Measurements from ENCODE around the gene TRMT2B.

The TRMT2B gene

DNA sequence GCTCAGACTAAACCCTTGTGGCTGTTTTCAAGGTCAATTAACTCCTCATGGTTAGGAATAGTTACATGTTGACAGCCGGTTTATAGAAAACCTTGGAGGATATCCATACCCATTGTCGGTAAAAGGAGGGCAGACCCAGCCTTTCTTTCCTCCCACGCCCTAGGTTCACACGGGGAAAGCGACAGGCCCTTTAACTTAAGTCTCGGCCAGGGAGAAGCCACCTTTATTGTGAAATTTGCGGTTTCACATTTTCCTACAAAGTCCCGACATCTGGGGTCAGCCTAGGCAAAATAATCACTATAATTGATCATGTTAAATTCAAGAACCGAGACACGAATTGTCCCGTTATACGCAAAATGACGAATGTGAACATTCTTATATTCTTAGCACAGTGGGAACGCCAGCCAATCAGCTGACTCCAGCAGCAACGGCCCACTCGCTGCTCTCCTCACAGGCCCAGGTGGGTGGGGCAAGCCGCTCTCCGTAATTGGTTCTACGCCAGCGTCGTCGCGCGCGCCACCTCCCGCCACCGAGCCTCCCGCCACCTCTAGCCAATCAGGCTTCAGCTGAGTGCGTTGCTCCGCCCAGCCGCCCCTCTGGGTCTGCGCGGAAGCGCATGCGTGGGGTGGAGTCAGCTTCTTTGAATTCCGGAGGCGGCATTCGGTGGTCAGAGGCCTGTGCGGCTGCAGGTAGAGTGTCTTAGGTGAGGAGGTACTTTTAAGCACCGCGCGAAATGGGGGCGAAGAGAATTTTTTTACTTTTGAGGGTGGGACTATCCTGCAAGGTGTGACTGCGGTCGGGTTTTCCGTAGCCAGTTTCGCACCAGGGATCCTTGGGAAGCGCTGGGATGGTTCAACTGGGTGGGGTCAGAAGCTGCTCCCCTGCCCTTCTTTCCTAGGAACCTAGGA lies 45.9 kb upstream of the TRMT2B start, which contains the start of gene CENPI (continued):
- TF ChIP-seq, protein P1, sequence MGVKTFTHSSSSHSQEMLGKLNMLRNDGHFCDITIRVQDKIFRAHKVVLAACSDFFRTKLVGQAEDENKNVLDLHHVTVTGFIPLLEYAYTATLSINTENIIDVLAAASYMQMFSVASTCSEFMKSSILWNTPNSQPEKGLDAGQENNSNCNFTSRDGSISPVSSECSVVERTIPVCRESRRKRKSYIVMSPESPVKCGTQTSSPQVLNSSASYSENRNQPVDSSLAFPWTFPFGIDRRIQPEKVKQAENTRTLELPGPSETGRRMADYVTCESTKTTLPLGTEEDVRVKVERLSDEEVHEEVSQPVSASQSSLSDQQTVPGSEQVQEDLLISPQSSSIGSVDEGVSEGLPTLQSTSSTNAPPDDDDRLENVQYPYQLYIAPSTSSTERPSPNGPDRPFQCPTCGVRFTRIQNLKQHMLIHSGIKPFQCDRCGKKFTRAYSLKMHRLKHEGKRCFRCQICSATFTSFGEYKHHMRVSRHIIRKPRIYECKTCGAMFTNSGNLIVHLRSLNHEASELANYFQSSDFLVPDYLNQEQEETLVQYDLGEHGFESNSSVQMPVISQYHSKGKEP (tag by site-specific recombination; IDR thresholded peaks at IDR 0.05): no peak
- TF ChIP-seq SP2 (tag by site-specific recombination; IDR thresholded peaks at IDR 0.05) (peak; percentile 98), ZNF433 (tag by site-specific recombination; IDR thresholded peaks at IDR 0.05; ENCODE audit: low read depth) (no peak), ZNF704 (tag by site-specific recombination; IDR thresholded peaks at IDR 0.05) (no peak), KLF16 (tag by site-specific recombination; IDR thresholded peaks at IDR 0.05) (peak; percentile 38; the same call in 1 of the 2 replicates), ZFP37 (tag by site-specific recombination; IDR thresholded peaks at IDR 0.05) (no peak), ZNF510 (tag by site-specific recombination; IDR thresholded peaks at IDR 0.05; ENCODE audit: insufficient replicate concordance) (no peak), ZFHX2 (tag by site-specific recombination; conservative IDR thresholded peaks at IDR 0.05) (peak; percentile 27), ZNF521 (tag by site-specific recombination; IDR thresholded peaks at IDR 0.05) (no peak), ZNF843 (tag by site-specific recombination; IDR thresholded peaks at IDR 0.05) (no peak), ZNF114 (tag by site-specific recombination; IDR thresholded peaks at IDR 0.05) (no peak), REST (tag by site-specific recombination; IDR thresholded peaks at IDR 0.05) (no peak), HOXC10 (CRISPR knock-in tag; IDR thresholded peaks at IDR 0.05) (no peak), EGR2 (tag by site-specific recombination; IDR thresholded peaks at IDR 0.05; ENCODE audit: low read depth) (peak; percentile 25; the same call in 1 of the 2 replicates), ZNF155 (tag by site-specific recombination; IDR thresholded peaks at IDR 0.05) (no peak), ZNF302 (tag by site-specific recombination; IDR thresholded peaks at IDR 0.05; ENCODE audit: low read depth) (no peak), ZNF664 (tag by site-specific recombination; IDR thresholded peaks at IDR 0.05) (no peak), ZNF274 (IDR thresholded peaks at IDR 0.05; ENCODE audit: low read length) (no peak), ZNF274 (tag by site-specific recombination; IDR thresholded peaks at IDR 0.05; ENCODE audit: borderline replicate concordance) (no peak), ZNF19 (tag by site-specific recombination; IDR thresholded peaks at IDR 0.05; ENCODE audit: low read depth) (no peak), ZNF623 (tag by site-specific recombination; IDR thresholded peaks at IDR 0.05) (no peak)
- TF ChIP-seq, protein P2, sequence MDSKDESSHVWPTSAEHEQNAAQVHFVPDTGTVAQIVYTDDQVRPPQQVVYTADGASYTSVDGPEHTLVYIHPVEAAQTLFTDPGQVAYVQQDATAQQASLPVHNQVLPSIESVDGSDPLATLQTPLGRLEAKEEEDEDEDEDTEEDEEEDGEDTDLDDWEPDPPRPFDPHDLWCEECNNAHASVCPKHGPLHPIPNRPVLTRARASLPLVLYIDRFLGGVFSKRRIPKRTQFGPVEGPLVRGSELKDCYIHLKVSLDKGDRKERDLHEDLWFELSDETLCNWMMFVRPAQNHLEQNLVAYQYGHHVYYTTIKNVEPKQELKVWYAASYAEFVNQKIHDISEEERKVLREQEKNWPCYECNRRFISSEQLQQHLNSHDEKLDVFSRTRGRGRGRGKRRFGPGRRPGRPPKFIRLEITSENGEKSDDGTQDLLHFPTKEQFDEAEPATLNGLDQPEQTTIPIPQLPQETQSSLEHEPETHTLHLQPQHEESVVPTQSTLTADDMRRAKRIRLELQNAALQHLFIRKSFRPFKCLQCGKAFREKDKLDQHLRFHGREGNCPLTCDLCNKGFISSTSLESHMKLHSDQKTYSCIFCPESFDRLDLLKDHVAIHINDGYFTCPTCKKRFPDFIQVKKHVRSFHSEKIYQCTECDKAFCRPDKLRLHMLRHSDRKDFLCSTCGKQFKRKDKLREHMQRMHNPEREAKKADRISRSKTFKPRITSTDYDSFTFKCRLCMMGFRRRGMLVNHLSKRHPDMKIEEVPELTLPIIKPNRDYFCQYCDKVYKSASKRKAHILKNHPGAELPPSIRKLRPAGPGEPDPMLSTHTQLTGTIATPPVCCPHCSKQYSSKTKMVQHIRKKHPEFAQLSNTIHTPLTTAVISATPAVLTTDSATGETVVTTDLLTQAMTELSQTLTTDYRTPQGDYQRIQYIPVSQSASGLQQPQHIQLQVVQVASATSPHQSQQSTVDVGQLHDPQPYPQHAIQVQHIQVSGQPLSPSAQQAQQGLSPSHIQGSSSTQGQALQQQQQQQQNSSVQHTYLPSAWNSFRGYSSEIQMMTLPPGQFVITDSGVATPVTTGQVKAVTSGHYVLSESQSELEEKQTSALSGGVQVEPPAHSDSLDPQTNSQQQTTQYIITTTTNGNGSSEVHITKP (tag by site-specific recombination; IDR thresholded peaks at IDR 0.05): peak; percentile 68; the same call in 1 of the 2 replicates
- TF ChIP-seq, protein P3, sequence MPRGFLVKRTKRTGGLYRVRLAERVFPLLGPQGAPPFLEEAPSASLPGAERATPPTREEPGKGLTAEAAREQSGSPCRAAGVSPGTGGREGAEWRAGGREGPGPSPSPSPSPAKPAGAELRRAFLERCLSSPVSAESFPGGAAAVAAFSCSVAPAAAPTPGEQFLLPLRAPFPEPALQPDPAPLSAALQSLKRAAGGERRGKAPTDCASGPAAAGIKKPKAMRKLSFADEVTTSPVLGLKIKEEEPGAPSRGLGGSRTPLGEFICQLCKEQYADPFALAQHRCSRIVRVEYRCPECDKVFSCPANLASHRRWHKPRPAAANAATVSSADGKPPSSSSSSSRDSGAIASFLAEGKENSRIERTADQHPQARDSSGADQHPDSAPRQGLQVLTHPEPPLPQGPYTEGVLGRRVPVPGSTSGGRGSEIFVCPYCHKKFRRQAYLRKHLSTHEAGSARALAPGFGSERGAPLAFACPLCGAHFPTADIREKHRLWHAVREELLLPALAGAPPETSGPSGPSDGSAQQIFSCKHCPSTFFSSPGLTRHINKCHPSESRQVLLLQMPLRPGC (tag by site-specific recombination; IDR thresholded peaks at IDR 0.05): peak; percentile 31; the same call in 1 of the 2 replicates
- TF ChIP-seq, protein P4, sequence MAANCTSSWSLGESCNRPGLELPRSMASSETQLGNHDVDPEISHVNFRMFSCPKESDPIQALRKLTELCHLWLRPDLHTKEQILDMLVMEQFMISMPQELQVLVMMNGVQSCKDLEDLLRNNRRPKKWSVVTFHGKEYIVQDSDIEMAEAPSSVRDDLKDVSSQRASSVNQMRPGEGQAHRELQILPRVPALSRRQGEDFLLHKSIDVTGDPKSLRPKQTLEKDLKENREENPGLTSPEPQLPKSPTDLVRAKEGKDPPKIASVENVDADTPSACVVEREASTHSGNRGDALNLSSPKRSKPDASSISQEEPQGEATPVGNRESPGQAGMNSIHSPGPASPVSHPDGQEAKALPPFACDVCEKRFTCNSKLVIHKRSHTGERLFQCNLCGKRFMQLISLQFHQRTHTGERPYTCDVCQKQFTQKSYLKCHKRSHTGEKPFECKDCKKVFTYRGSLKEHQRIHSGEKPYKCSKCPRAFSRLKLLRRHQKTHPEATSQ (tag by site-specific recombination; IDR thresholded peaks at IDR 0.05): no peak

Measured in HEK293 (cell line).